Occipital lobe (tissue), 2 donors: ENCODE results near the gene KANK3. TPM values are rescaled to one million over a fixed set of nuclear protein-coding genes. Genes with fewer than 3 reads are reported as not detected.
A peak's percentile ranks its signal among the peaks of the same experiment; 100 is the strongest.

Experiments
- DNase-seq: peaks from one replicate; lab custom pipeline; 2025; lab: John Stamatoyannopoulos, UW
- total RNA-seq: library from RNA; depleted of rRNA; stranded (reverse); fragments of >200 nt; gene quantifications from one replicate; pipeline ENCODE4 v1.2.3, GENCODE V29; 2014

KANK3 gene
- total RNA-seq, 1 donor from 2014 or later: 5.1 TPM

DNA sequence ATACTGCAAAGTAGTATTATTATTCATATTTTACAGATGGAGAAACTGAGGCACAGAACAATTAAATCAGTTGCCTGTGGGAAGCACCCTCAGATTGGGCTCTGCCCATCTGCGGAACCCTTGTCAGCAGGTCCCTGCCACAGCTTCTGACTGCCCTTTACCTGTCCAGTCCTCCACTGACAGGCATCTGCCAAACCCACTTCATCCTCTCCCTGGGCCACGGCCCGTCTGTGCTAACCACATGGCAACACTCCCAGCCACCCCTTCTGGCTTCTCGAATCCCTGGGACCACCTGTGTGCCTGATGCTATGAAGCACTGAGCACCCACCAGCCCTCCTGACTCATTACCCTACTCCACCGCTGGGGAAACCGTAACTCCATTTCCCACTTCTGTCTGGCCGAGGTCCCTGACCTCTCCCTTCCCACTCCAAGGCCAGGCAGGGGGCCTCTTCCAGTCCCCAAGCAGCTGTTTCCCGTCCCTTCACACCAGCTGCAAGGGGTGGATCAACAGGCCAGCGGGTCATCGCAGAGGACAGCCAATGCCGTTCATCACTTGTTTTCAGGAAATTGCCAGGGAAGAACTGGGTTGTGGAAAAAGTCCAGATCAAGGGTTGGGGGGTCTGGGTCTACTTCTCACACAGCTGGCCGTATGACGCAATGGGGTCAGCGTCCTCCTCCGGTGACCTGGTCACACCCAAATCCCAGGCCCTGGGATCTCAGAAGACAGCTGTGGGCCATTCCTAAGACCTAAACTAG is 2.5 kb downstream of the KANK3 start:
- no peak for DNase-seq

DNA sequence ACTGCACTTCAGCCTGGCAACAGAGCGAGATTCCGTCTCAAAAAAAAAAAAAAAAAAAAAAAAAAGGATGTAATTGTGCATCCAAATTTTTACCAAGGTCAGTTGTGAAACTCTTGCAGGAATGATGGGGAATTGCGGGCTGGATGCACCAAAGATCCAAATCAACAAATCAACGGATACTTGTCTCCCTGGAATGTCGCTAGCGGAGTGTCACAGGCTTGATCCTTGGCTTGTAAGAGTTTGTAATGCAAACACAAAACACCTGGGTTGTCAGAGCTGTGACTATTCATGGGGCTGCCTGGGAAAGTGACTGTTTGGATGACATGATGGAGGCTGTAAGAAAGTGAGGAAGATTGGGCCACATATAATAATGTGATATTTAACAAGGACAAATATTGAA is 4.2 kb downstream of the KANK3 start:
- DNase-seq: no peak

GRCh38 chr19:8337728-8338127 is 5.3 kb downstream of the KANK3 start:
- no peak for DNase-seq

GRCh38 chr19:8336660-8337059 is 6.4 kb downstream of the KANK3 start:
- no peak for DNase-seq

DNA sequence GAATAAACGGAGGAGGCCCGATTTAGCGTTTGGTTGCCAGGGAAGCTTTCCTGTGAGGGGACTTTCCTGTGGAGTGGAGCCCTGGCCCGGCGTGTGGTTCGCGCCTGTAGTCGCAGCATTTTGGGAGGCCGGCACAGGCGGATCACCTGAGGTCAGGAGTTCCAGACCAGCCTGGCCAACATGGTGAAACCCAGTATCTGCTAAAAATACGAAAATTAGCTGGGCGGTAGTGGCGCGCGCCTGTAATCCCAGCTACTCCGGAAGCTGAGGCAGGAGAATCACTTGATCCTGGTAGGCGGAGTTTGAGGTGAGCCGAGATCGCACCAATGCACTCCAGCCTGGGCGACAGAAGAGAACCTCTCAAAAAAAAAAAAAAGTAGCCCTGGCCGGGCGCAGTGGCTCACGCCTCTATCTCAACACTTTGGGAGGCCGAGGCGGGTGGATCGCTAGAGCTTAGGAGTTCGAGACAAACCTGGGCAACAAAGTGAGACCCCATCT is 6.9 kb downstream of the KANK3 start:
- no peak for DNase-seq

DNA sequence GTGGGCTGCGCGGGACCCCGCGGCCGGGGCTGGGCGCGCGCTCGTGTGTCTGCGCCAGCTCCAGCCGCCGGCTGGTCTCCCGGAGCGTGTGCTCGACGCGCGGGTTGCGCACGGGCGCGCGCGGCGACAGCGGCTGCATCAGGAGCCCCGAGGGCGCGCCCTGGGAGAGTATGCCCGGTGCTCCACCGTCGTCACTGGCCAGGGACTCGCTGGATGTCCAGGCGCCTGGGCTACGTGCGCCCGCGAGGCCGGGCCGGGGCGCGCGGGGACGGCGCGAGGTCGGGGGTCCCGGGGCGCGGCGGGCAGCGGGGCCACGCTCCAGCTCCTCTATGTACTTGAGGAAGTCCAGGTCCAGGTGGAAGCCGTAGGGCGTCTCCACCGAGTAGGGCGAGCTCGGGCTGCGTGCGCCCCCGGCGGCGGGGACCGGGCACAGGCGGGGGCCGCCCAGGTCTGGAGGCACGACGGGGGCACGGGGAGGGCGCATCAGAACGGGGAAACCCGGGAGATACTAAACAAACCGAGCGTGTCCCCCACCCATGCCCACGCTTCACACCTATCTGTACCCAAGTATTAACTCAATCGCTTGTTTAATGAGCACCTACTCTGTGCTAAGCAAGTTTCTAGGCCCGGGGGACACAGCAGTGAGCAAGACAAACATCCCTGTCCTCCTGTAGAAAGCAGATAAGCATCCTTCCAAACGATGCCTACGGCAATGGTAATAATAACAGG is 7.6 kb downstream of the KANK3 start:
- DNase-seq: no peak

- DNase-seq: no peak
Measured at GRCh38 chr19:8334458-8335342, 8.4 kb downstream of the KANK3 start.

GRCh38 chr19:8333767-8334457 is 9.2 kb downstream of the KANK3 start:
- no peak for DNase-seq

- DNase-seq: no peak
Measured at GRCh38 chr19:8332976-8333766, 9.9 kb downstream of the KANK3 start.

- DNase-seq: no peak
Measured at GRCh38 chr19:8331263-8331845, 11.7 kb downstream of the KANK3 start.

DNA sequence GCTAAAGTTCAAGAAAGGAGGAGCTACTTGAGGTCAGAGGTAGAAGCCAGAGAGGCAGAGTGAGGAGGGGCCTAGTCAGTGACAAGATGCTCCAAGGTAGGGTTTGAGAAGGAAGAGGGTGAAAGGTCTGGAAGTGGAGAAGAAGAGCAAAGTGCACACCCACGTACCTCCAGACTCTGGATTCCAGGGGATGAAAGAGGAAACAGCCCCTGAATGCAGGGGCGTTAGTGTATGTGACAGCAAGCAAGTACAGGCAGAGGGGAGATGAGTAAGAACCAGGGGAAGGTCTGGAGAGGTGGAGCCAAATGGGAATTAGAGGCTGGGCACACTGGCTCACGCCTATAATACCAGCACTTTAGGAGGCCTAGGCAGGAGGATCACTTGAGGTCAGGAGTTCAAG is 13.1 kb downstream of the KANK3 start:
- DNase-seq: no peak

GRCh38 chr19:8325454-8325853 is 17.6 kb downstream of the KANK3 start:
- no peak for DNase-seq

GRCh38 chr19:8324186-8325050 is 18.6 kb downstream of the KANK3 start:
- DNase-seq: no peak

DNA sequence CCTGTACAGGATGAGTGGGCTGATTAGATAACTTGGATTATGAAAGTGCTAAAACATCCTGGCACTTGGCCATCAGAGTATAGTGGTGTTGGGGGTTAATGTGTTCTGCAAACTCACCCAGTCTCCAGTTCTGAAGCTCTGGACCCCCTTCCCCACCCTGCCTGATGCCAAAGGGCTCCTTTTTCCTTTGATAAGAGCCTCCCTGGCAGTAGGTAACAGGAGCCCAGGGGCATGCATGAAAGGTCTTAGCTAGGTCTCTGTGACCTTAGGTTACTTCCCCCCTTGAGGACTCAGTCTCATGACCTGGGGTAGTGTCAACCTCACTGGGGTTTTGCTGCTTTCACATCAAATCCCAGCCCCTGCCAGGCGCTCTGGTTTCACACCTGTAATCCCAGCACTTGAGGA is 19.3 kb downstream of the KANK3 start:
- no peak for DNase-seq

GRCh38 chr19:8322638-8322997 is 20.4 kb downstream of the KANK3 start:
- DNase-seq: no peak

- no peak for DNase-seq
Measured at GRCh38 chr19:8321986-8322637, 20.9 kb downstream of the KANK3 start.

DNA sequence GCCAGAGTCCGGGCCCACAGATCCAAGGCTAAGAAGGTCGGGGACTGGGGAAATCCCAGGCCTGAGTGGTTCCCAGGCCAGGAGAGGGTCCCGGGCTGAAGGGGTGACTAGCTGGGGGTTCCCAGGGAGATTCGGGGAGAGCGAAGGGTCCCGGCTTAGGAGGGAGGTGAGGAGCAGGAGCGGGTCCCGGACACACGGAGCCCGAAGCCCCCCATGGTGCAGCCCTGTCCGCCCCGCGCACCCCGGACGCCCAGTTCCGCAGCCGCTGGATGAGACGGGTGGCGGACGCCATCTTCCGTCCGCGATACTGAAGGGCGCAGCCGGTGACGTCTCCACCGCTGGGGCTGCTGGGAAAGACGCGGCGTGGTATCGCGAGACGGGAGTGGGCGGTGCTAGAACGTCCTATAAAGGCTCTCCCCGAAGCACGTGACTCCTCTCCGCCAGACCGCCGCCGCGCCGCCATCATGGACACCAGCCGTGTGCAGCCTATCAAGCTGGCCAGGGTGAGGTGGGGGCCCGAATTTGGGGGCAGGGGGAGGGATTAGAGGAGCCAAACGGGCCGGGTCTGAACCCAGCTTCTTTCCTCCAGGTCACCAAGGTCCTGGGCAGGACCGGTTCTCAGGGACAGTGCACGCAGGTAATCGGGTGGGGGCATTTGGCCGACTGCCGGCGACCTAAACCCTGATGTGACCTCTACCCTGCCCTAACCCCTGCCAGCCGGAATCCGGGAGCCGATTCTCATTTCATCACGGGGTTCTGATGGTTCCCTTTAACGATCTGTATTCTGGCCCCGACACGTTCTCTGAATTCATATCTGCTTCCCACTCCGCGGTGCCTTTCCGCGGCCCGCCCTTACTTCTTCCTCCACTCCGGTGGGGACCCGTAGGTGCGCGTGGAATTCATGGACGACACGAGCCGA is 21.7 kb downstream of the KANK3 start, which contains the start of the genes NDUFA7 and RPS28:
Gene NDUFA7 (minus strand): TSS at position 309 of the 919 bp plus-strand sequence. CDS start 17 bp downstream, at position 292.
Gene RPS28 (plus strand): TSS at position 430 of the 919 bp plus-strand sequence. CDS start 35 bp downstream, at position 465.
- peak; percentile 91 for DNase-seq
